Osteoblast (primary cell): ENCODE results near the gene CEP57L1. TPM values are rescaled to one million over a fixed set of nuclear protein-coding genes. Genes with fewer than 3 reads are reported as not detected.

Experiments used
- DNase-seq: peaks from one replicate; pipeline ENCODE4 v3.0.0; 2011; ENCODE audit warnings: low spot score, mixed read lengths; ENCODE audit not compliant: insufficient read length; ENCODE audit errors: missing footprints
- H2AFZ ChIP-seq: 2 replicates; pipeline ENCODE4 v1.6.0; 2011; ENCODE audit warnings: mild to moderate bottlenecking, low read length
- H3K27ac ChIP-seq: 2 replicates; pipeline ENCODE4 v1.5.1; 2011; ENCODE audit warnings: mild to moderate bottlenecking, low read depth, low read length, moderate library complexity
- H3K27me3 ChIP-seq: 2 replicates; pipeline ENCODE4 v1.6.0; 2012; ENCODE audit warnings: mild to moderate bottlenecking, control low read depth, inconsistent platforms, low read length, moderate library complexity; ENCODE audit not compliant: insufficient read depth
- H3K36me3 ChIP-seq: 2 replicates; pipeline ENCODE4 v1.5.1; 2011; ENCODE audit warnings: mild to moderate bottlenecking, low read length, control low read depth, moderate library complexity; ENCODE audit not compliant: insufficient read depth
- H3K4me1 ChIP-seq: 2 replicates; pipeline ENCODE4 v1.5.1; 2011; ENCODE audit warnings: mild to moderate bottlenecking, low read length, control low read depth, moderate library complexity; ENCODE audit not compliant: insufficient read depth
- H3K4me2 ChIP-seq: 2 replicates; pipeline ENCODE4 v1.6.0; 2011; ENCODE audit warnings: mild to moderate bottlenecking, low read length; ENCODE audit not compliant: insufficient read depth
- H3K4me3 ChIP-seq: fragments of 200-600 bp; sonication (generic); 3 replicates; pipeline ENCODE4 v1.5.1; 2012; ENCODE audit warnings: mild to moderate bottlenecking, low read length, inconsistent platforms; ENCODE audit not compliant: insufficient read depth
- H3K79me2 ChIP-seq: 2 replicates; pipeline ENCODE4 v1.6.0; 2012; ENCODE audit warnings: mild to moderate bottlenecking, low read length, control low read depth, inconsistent platforms; ENCODE audit not compliant: insufficient read depth
- H3K9me3 ChIP-seq: 2 replicates; pipeline ENCODE4 v1.5.1; 2011; ENCODE audit warnings: low read depth, low read length, control low read depth
- H4K20me1 ChIP-seq: 2 replicates; pipeline ENCODE4 v1.6.0; 2012; ENCODE audit warnings: mild to moderate bottlenecking, low read length, control low read depth; ENCODE audit not compliant: insufficient read depth
- total RNA-seq: library from RNA; depleted of rRNA; stranded (reverse); fragments of >200 nt; gene quantifications from 2 replicates; pipeline ENCODE4 v1.2.3, GENCODE V29; 2012
- TF ChIP-seq, protein P1 (sequence below): IDR thresholded peaks from 2 replicates; pipeline ENCODE4 v1.5.1; 2011; ENCODE audit warnings: mild to moderate bottlenecking, low read depth, low read length, moderate library complexity; ENCODE audit errors: extremely low read depth

CEP57L1 gene
- total RNA-seq, 1 donor = 17.7 TPM

DNA sequence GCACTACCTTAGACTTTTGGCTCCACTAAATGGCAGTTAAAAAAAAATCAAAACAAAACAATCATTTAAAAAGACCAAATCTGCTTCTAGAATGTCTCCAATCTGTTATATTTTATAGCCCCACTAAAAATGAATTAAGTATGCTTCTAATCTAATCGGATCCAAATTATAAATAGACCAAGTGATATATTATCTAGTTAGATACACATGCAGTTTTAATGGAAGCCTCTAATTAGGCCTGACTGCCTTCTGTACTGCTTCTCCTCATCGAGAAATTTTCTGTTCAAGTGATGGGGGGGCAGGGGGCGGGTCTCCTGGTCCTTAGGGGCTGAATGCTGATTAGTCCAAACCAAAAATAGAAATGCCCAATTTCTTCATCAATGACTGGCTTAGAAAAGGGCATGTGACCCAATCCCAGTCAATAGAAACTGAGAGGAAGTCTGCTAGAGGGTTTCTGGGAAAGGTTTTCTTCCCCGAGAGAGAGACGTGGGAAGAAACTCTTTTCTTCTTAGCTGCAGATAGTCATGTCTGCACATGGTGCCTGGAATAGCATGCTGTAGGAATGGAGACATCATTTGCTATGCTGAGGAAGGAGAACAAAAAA, 7.5 kb upstream of the CEP57L1 start:
- H3K9me3 ChIP-seq = no peaks in the 10 kb centered on the region

DNA sequence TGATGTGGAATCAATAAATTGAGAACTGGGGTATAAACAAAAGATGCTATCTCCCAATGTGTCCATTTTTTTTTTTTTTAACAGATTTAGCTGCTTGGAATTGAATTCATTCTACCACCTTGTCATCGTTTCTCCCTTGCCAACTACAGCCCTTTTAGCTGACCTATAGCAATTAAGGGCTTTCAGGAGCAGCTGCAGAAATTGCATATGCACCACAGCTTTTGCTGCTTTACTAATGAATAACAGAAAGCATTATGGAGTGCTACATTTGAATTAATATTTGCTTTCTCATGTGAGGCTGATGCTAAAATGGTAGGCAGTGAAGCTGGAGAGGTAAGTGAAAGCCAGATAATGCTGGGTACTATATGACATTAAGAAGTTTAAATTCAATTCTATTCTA, 6.3 kb upstream of the CEP57L1 start:
- no peak overlapping the region for H2AFZ ChIP-seq
- no peak overlapping the region for H3K4me3 ChIP-seq
- no peak for DNase-seq
- no peaks in the 10 kb centered on the region for H3K27me3 ChIP-seq
- H3K4me2 ChIP-seq = no peak overlapping the region
- no peak overlapping the region for H3K27ac ChIP-seq
- H4K20me1 ChIP-seq = peaks cover 8% of the 10 kb centered on the region
- no peaks in the 10 kb centered on the region for H3K36me3 ChIP-seq
- TF ChIP-seq, protein P1, sequence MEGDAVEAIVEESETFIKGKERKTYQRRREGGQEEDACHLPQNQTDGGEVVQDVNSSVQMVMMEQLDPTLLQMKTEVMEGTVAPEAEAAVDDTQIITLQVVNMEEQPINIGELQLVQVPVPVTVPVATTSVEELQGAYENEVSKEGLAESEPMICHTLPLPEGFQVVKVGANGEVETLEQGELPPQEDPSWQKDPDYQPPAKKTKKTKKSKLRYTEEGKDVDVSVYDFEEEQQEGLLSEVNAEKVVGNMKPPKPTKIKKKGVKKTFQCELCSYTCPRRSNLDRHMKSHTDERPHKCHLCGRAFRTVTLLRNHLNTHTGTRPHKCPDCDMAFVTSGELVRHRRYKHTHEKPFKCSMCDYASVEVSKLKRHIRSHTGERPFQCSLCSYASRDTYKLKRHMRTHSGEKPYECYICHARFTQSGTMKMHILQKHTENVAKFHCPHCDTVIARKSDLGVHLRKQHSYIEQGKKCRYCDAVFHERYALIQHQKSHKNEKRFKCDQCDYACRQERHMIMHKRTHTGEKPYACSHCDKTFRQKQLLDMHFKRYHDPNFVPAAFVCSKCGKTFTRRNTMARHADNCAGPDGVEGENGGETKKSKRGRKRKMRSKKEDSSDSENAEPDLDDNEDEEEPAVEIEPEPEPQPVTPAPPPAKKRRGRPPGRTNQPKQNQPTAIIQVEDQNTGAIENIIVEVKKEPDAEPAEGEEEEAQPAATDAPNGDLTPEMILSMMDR = no peak
- peaks cover 12% of the 10 kb centered on the region for H3K4me1 ChIP-seq
- H3K79me2 ChIP-seq = peaks cover 40% of the 10 kb centered on the region
- H3K9me3 ChIP-seq = no peaks in the 10 kb centered on the region

More for the DNA sequence above, 7.5 kb upstream of the CEP57L1 start:
- H4K20me1 ChIP-seq = peaks cover 8% of the 10 kb centered on the region
- H3K4me3 ChIP-seq = no peak overlapping the region
- no peak overlapping the region for H2AFZ ChIP-seq
- no peak overlapping the region for H3K27ac ChIP-seq
- H3K27me3 ChIP-seq = no peaks in the 10 kb centered on the region
- DNase-seq = no peak
- H3K79me2 ChIP-seq = peaks cover 29% of the 10 kb centered on the region
- no peak overlapping the region for H3K4me2 ChIP-seq
- H3K36me3 ChIP-seq = no peaks in the 10 kb centered on the region
- H3K4me1 ChIP-seq = peaks cover 10% of the 10 kb centered on the region
- TF ChIP-seq, protein P1 = no peak

GRCh38 chr6:109091314-109092024, 3.8 kb upstream of the CEP57L1 start:
- no peak overlapping the region for H3K27ac ChIP-seq
- H3K36me3 ChIP-seq = no peaks in the 10 kb centered on the region
- H3K4me1 ChIP-seq = peaks cover 12% of the 10 kb centered on the region
- peak overlapping the region; percentile 98 for H3K4me2 ChIP-seq
- no peaks in the 10 kb centered on the region for H3K27me3 ChIP-seq
- H3K79me2 ChIP-seq = peaks cover 49% of the 10 kb centered on the region
- no peak for DNase-seq
- no peaks in the 10 kb centered on the region for H3K9me3 ChIP-seq
- H2AFZ ChIP-seq = no peak overlapping the region
- H3K4me3 ChIP-seq = peak overlapping the region; percentile 89
- peaks cover 8% of the 10 kb centered on the region for H4K20me1 ChIP-seq
- TF ChIP-seq, protein P1 = no peak

DNA sequence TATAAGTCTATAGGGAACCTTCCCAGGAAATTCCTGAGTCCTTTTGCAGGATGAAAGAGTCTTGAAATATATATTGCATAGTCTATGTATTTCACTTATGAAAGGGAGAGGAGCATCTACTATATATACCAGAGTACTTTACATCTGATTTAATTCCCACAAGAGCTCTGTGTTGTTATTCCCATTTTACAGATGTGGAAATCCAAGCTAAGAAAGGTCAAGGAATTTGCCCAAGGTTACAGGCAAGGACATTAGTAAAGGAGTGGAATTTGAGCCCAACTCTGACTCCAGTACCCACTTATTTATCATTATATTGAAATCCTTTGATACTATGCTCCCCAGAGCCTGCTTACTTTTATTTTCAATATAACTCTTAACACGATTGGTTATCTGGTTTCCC, 3.2 kb upstream of the CEP57L1 start:
- Histone ChIP-seq H3K36me3 (no peaks in the 10 kb centered on the region), H3K4me2 (peak overlapping the region; percentile 98), H3K4me1 (peaks cover 16% of the 10 kb centered on the region), H3K9me3 (no peaks in the 10 kb centered on the region), H2AFZ (no peak overlapping the region), H3K27ac (no peak overlapping the region), H3K27me3 (no peaks in the 10 kb centered on the region), H3K79me2 (peaks cover 55% of the 10 kb centered on the region), H4K20me1 (peaks cover 8% of the 10 kb centered on the region), H3K4me3 (peak overlapping the region; percentile 89)
- TF ChIP-seq, protein P1 = no peak
- DNase-seq = no peak
